SK-N-SH treated with all-trans-retinoic acid at 6 μM for 48 hours (cell line): ENCODE data around the gene CFAP70.

Experiments
- ARNTL ChIP-seq: fragments of 450-650 bp; formaldehyde crosslinking; IDR thresholded peaks from 2 replicates; pipeline ENCODE4 v1.5.0; 2020; ENCODE audit warnings: low read depth, mild to moderate bottlenecking, moderate library complexity, borderline replicate concordance
- CREB5 ChIP-seq: fragments of 250-450 bp; sonication (Bioruptor Pico); IDR thresholded peaks from 2 replicates; pipeline ENCODE4 v1.5.1; 2020; ENCODE audit warnings: low read depth, mild to moderate bottlenecking, moderate library complexity
- GLIS3 ChIP-seq: fragments of 250-450 bp; sonication (Bioruptor Pico); IDR thresholded peaks from 2 replicates; pipeline ENCODE4 v1.5.0; 2020; ENCODE audit warnings: mild to moderate bottlenecking, moderate library complexity
- PATZ1 ChIP-seq: fragments of 250-450 bp; sonication (Bioruptor Pico); IDR thresholded peaks from 2 replicates; pipeline ENCODE4 v1.8.0; 2020; ENCODE audit warnings: mild to moderate bottlenecking, moderate library complexity, borderline replicate concordance
- RARB ChIP-seq: fragments of 250-450 bp; sonication (Bioruptor Pico); IDR thresholded peaks from 2 replicates; pipeline ENCODE4 v1.8.0; 2021; ENCODE audit warnings: mild to moderate bottlenecking, moderate library complexity
- ZC3H10 ChIP-seq: fragments of 250-450 bp; sonication (Bioruptor Pico); IDR thresholded peaks from 2 replicates; pipeline ENCODE4 v1.5.1; 2021; ENCODE audit warnings: mild to moderate bottlenecking, moderate library complexity
- ZFP3 ChIP-seq: fragments of 250-450 bp; sonication (Bioruptor Pico); IDR thresholded peaks from 2 replicates; pipeline ENCODE4 v1.5.0; 2020; ENCODE audit warnings: mild to moderate bottlenecking, moderate library complexity
- ZFP30 ChIP-seq: fragments of 450-650 bp; formaldehyde crosslinking; IDR thresholded peaks from 2 replicates; pipeline ENCODE4 v1.5.0; 2022; ENCODE audit warnings: mild to moderate bottlenecking, moderate library complexity
- ZNF8 ChIP-seq: fragments of 450-650 bp; formaldehyde crosslinking; IDR thresholded peaks from 2 replicates; pipeline ENCODE4 v1.5.0; 2020; ENCODE audit warnings: mild to moderate bottlenecking, moderate library complexity

- TF ChIP-seq ZC3H10 (CRISPR knock-in tag) (no peak), CREB5 (CRISPR knock-in tag) (no peak), ZNF8 (peak; percentile 93), ZFP3 (CRISPR knock-in tag) (no peak), GLIS3 (no peak), ZFP30 (CRISPR knock-in tag) (no peak), RARB (CRISPR knock-in tag) (no peak), PATZ1 (CRISPR knock-in tag) (no peak), ARNTL (CRISPR knock-in tag) (no peak)
Observed at GRCh38 chr10:73289958-73290357, 68.7 kb downstream of the CFAP70 start.
